ENCODE results near the gene LMOD1. TPM values are rescaled to one million over a fixed set of nuclear protein-coding genes. Genes with fewer than 3 reads are reported as not detected.

The LMOD1 gene
- total and polyA plus RNA-seq, 2 donors (not counting 1 experiment from before 2014, with no cell fraction given) = not detected

GRCh38 chr1:201954263-201955008 is 8.1 kb upstream of the LMOD1 start:
- peaks cover 12 to 15% of the 10 kb centered on the region in 2 donors for H3K4me1 ChIP-seq (ENCODE audit: control insufficient read depth in 2 of 2, insufficient read depth in 2 of 2, low read length in 2 of 2)
- ATAC-seq (ENCODE audit: low read depth) = no peak
- peak overlapping the region; percentile 72 to 98 (median 75) for H3K4me3 ChIP-seq (ENCODE audit: control extremely low read depth in 1 of 5, extremely low read depth in 1 of 5, insufficient read depth in 1 of 5, low read depth in 2 of 5, low read length in 4 of 5)
- H3K27ac ChIP-seq (ENCODE audit: low read length in 2 of 2) = peak overlapping the region; percentile 73 to 89
- Mint-ChIP-seq H3K27ac (peak overlapping the region; percentile 96), H3K9me3 (ENCODE audit: insufficient read depth) (no peaks in the 10 kb centered on the region), H3K4me1 (peaks cover 26% of the 10 kb centered on the region), H3K27me3 (no peaks in the 10 kb centered on the region), H3K4me3 (peak overlapping the region; percentile 98)
- peak overlapping the region; percentile 94 for H2AFZ ChIP-seq (ENCODE audit: insufficient read depth, low read depth, low read length, poor library complexity, severe bottlenecking)
- intact Hi-C loops (cut with micrococcal nuclease) = loop anchor here (1.0 to 10.0 kb wide), 3 partner anchors 29 to 1910 kb away; partner anchors contain the start of gene SNRPE
- DNase-seq = peak; percentile 26
- TF ChIP-seq CTCF (IDR thresholded peaks at IDR 0.05) (no peak), EZH2 (IDR thresholded peaks at IDR 0.05; ENCODE audit: borderline replicate concordance, insufficient read depth, low read depth, low read length, poor library complexity, severe bottlenecking) (no peak)
- no peaks in the 10 kb centered on the region for H3K9me3 ChIP-seq (ENCODE audit: control extremely low read depth in 1 of 3, control insufficient read depth in 2 of 3, insufficient read depth in 1 of 3, low read length in 2 of 3)
- peak overlapping the region; percentile 79 for H3K4me2 ChIP-seq (replicated peaks; ENCODE audit: low read depth, low read length, poor library complexity, severe bottlenecking)
- H3K79me2 ChIP-seq (ENCODE audit: control insufficient read depth, insufficient read depth, low read length) = peaks cover 43% of the 10 kb centered on the region
- 44% methylated on average over 14 of the region's 24 CpGs for WGBS (ENCODE audit: insufficient coverage)
- H3K27me3 ChIP-seq (replicated peaks in 1 of 4; ENCODE audit: control extremely low read depth in 1 of 4, control insufficient read depth in 3 of 4, insufficient read depth in 4 of 4, low read length in 3 of 4) = no peaks in the 10 kb centered on the region
- no peaks in the 10 kb centered on the region for H4K20me1 ChIP-seq (ENCODE audit: control insufficient read depth, insufficient read depth, low read length, poor library complexity, severe bottlenecking)
- POLR2A ChIA-PET = interaction anchor here (0.7 kb wide), 5 partner anchors 12 to 1326 kb away, joined by 3 to 7 read pairs (median 4); no protein-coding TSS in a partner anchor
- CTCF ChIA-PET = interaction anchor here (0.7 to 1.5 kb wide), 3 partner anchors 18 to 119 kb away, joined by 3 to 4 read pairs (median 4); no protein-coding TSS in a partner anchor
- H3K36me3 ChIP-seq (replicated peaks in 1 of 2; ENCODE audit: control extremely low read depth in 1 of 2, control insufficient read depth in 1 of 2, extremely low read depth in 1 of 2, insufficient read depth in 2 of 2, low read length in 1 of 2) = peaks cover 3 to 18% of the 10 kb centered on the region in 2 experiments
- H3K9ac ChIP-seq (ENCODE audit: low read length) = peak overlapping the region; percentile 95

- TF ChIP-seq EZH2 (IDR thresholded peaks at IDR 0.05; ENCODE audit: borderline replicate concordance, insufficient read depth, low read depth, low read length, poor library complexity, severe bottlenecking) (no peak), CTCF (IDR thresholded peaks at IDR 0.05) (no peak)
- intact Hi-C loops (cut with micrococcal nuclease) = no loop called here
- no peaks in the 10 kb centered on the region for H3K36me3 ChIP-seq (replicated peaks in 1 of 2; ENCODE audit: control extremely low read depth in 1 of 2, control insufficient read depth in 1 of 2, extremely low read depth in 1 of 2, insufficient read depth in 2 of 2, low read length in 1 of 2)
- ATAC-seq (ENCODE audit: low read depth) (no peak), DNase-seq (no peak)
- no peak overlapping the region for H3K27ac ChIP-seq (ENCODE audit: low read length in 2 of 2)
- H3K4me2 ChIP-seq (replicated peaks; ENCODE audit: low read depth, low read length, poor library complexity, severe bottlenecking) = no peak overlapping the region
- H3K79me2 ChIP-seq (ENCODE audit: control insufficient read depth, insufficient read depth, low read length) = no peaks in the 10 kb centered on the region
- H2AFZ ChIP-seq (ENCODE audit: insufficient read depth, low read depth, low read length, poor library complexity, severe bottlenecking) = no peak overlapping the region
- peaks cover 0 to 31% (median 26%) of the 10 kb centered on the region in 4 experiments for H3K27me3 ChIP-seq (replicated peaks in 1 of 4; ENCODE audit: control extremely low read depth in 1 of 4, control insufficient read depth in 3 of 4, insufficient read depth in 4 of 4, low read length in 3 of 4)
- H4K20me1 ChIP-seq (ENCODE audit: control insufficient read depth, insufficient read depth, low read length, poor library complexity, severe bottlenecking) = no peaks in the 10 kb centered on the region
- CTCF ChIA-PET = no interaction called here
- H3K4me3 ChIP-seq (ENCODE audit: control extremely low read depth in 1 of 5, extremely low read depth in 1 of 5, insufficient read depth in 1 of 5, low read depth in 2 of 5, low read length in 4 of 5) = no peak overlapping the region
- no peak overlapping the region for H3K9ac ChIP-seq (ENCODE audit: low read length)
- H3K9me3 Mint-ChIP-seq (ENCODE audit: insufficient read depth) = no peaks in the 10 kb centered on the region
- peaks cover 42% of the 10 kb centered on the region for H3K27me3 Mint-ChIP-seq
- H3K27ac Mint-ChIP-seq = no peak overlapping the region
- H3K4me1 Mint-ChIP-seq = peaks cover 14% of the 10 kb centered on the region
- peaks cover 0 to 6% (median 0%) of the 10 kb centered on the region in 3 donors for H3K9me3 ChIP-seq (ENCODE audit: control extremely low read depth in 1 of 3, control insufficient read depth in 2 of 3, insufficient read depth in 1 of 3, low read length in 2 of 3)
- H3K4me1 ChIP-seq (ENCODE audit: control insufficient read depth in 2 of 2, insufficient read depth in 2 of 2, low read length in 2 of 2) = peaks cover 12 to 13% of the 10 kb centered on the region in 2 donors
- no peak overlapping the region for H3K4me3 Mint-ChIP-seq
- POLR2A ChIA-PET = interaction anchor here (0.7 kb wide), 1 partner anchor 34 kb away, joined by 3 read pairs; no protein-coding TSS in a partner anchor
Measured at GRCh38 chr1:201949491-201949890, 3.1 kb upstream of the LMOD1 start.

Data from B cell (primary cell).